GM19468 (cell line): ENCODE measurements around the gene MINDY3.

ENCODE experiments used
- ATAC-seq: cut with Tn5 transposase; IDR thresholded peaks from one replicate; pipeline ENCODE4 v1.9.1; 2021; ENCODE audit warnings: mild to moderate bottlenecking, moderate library complexity, moderate number of reproducible peaks; ENCODE audit not compliant: unreplicated experiment; ENCODE audit errors: extremely low read depth

MINDY3 gene

GRCh38 chr10:15813415-15813814 is 46.9 kb downstream of the MINDY3 start:
- ATAC-seq: no peak

DNA sequence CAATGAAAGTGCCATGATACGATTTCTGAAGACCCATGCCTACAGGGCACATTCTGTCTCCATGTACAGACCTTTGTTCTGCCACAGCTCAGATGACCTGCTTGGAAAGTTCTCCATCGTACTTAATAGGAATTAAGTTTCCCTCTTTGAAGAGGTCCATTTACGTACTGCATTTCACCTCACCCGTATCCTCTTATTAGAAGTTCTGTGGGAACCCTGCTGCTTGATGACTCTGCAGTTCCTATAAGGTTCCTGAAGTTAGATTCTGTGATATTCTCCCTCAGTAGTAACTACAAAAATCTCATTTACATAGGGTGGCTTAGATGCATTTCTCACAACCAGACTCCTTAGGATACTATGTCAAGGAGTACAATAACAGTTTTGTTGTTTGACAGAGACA is 50.9 kb downstream of the MINDY3 start:
- no peak for ATAC-seq

GRCh38 chr10:15808204-15808797 is 52.0 kb downstream of the MINDY3 start:
- ATAC-seq: no peak

GRCh38 chr10:15805395-15806058 is 54.8 kb downstream of the MINDY3 start:
- no peak for ATAC-seq

GRCh38 chr10:15804109-15804508 is 56.2 kb downstream of the MINDY3 start:
- no peak for ATAC-seq

DNA sequence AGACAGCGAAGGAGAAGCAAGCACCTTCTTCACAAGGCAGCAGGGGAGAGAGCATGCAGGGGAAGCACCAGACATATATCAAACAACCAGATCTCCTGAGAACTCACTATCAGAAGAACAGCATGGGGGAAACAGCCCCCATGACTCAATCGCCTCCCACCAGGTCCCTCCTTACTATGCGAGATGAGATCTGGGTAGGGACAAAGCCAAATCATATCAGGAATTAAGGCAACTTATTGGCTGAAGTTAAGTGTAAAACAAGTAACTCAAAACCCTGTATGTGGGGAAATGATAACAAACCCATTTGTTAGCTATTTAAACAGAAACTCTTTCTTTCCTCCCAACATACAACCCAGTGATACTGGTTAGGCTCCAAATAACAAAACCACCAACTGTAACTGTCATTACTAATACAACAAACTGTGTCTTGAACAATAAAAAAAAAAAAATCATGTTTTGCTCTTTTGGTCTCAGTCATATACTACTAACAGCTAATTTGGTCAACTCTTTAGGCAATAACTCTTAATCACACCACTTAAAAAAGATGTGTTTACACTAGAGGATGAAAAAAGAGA is 57.8 kb downstream of the MINDY3 start:
- ATAC-seq: no peak

DNA sequence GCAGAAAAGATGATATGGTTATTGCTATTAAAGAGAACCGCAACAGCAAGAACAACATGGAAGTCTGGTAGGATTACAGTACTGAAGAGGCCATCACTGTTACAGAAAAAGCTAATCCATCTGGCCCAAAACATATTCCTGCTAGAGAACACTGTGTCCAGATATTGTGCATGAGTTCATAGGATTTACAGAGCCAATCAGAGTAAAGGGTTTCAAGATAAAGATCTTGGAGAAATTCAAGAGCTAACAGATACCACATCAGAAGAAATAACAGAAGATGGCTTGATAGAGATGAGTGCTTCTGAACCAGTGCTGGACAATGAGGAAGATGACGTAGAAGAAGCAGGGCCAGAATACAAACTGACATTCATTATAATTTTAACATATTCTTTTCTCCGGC is 58.7 kb downstream of the MINDY3 start:
- no peak for ATAC-seq

DNA sequence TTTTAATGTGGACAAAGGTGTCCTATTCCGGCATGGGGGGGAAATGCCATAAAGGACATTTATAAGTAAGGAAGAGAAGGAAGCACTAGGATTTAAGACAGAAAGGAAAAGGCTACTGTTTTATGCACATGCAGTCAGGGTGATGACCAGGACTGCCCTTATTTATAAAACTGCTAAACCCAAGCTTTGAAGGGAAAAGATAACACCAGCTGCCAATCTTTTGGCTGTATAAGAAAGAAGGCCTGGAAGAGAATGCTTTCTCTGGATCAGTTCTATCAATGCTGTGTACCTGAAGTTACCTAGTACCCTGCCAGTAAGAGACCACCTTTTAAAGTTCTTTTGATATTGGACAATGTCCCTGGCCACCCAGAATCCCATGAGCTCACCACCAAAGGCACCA is 59.2 kb downstream of the MINDY3 start:
- no peak for ATAC-seq

GRCh38 chr10:15797346-15797745 is 63.0 kb downstream of the MINDY3 start:
- ATAC-seq: no peak

- no peak for ATAC-seq
Observed at GRCh38 chr10:15796762-15797161, 63.5 kb downstream of the MINDY3 start.

DNA sequence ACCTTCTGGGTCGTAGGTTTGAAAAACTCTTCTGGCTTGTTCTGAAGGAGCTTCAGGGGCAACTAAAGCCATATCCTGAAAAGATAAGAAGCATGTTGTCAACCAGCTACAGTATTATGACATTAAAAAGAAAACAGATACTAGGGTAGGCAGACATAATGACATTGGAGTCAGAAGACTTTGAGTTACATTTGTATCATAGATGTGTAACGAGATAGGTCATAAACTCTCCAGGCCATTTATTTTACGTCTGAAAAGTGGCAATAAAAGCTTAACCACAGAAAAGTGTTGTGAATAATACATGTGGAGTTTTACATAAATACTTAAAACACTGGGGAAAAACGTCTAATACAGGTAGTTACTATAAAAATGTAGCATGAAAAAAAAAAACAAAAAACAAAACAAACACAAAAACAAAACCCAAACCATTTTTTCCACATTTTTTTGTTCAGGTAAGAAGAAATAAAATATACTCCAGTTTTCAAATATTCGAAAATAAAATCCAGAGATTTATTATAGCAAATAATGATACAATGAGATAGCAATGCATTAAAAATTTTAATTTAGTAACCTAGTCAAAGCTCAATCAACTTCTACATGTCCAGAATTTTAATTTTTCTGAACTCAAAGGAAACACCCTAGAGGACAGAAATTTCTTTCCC is 64.1 kb downstream of the MINDY3 start:
- ATAC-seq: no peak

DNA sequence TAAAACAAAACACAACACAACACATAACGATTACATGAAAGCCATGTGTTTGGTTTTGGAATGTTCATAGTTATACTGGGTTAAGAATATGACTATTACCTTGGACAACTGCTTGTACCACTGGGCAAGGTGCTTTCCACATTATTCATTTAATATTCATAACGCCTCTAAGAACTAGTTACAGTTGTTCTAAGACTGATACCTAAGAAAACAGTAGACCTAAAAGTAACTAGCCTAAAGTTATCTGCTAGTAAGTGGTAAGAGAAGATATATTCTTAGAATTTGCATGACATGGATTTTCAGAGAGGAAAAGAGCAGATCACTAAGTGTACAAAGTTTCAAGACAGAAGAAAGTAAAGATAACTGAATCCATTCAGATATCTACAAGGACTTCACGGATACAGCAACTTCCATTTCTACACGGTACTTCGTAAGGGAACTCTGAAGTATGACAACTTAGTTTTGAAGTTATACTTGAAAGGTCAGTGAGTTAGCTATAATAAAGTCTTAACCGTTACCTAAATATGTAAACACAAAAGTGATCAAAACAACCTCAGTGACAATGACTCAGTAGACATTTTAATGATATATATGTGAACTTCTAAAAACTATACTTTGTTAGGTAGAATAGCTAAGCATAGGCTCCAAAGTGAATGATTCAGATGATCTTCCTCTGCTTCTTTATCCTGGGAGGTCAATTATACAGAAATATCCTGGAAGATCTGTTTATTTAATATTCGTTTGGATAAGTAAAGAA is 65.1 kb downstream of the MINDY3 start:
- no peak for ATAC-seq

DNA sequence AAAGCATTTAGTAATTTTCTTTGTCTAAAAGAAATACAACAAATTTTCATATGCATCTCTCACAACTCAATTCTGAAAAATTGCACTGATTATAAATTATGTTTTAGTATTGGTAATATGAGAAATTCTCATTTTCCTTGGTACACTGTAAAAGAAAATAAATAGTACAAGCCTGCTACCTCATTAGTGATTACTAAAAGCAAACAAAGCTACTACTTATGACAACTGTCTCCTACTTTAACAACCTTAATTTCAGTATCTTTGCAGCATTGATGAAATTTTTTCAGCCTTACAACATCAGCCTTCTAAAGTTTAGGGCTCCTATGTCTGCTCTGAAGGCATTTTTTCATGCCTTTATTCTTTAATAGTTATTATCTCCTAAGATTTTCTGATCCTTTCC is 65.7 kb downstream of the MINDY3 start:
- no peak for ATAC-seq

DNA sequence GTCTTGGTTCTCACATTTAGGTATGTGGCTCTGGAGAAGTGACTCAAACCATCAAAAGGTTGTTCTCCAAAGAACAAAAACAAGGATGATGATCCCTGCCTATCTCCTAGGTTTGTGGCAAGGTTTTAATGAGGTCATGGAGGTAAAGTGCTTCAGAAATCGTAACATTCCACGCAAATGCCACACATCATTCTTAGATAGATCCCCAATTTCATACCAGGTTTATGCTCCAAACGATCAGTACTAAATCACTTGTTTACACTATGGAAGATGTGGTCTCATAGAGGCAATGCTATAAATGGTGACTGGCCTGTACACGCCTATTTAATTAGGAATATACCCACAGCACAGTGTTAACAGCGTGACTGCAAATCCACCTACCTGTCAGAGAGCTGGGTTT is 66.6 kb downstream of the MINDY3 start:
- ATAC-seq: no peak

- no peak for ATAC-seq
Observed at GRCh38 chr10:15792777-15793176, 67.5 kb downstream of the MINDY3 start.

GRCh38 chr10:15791816-15792524 is 68.3 kb downstream of the MINDY3 start:
- no peak for ATAC-seq

DNA sequence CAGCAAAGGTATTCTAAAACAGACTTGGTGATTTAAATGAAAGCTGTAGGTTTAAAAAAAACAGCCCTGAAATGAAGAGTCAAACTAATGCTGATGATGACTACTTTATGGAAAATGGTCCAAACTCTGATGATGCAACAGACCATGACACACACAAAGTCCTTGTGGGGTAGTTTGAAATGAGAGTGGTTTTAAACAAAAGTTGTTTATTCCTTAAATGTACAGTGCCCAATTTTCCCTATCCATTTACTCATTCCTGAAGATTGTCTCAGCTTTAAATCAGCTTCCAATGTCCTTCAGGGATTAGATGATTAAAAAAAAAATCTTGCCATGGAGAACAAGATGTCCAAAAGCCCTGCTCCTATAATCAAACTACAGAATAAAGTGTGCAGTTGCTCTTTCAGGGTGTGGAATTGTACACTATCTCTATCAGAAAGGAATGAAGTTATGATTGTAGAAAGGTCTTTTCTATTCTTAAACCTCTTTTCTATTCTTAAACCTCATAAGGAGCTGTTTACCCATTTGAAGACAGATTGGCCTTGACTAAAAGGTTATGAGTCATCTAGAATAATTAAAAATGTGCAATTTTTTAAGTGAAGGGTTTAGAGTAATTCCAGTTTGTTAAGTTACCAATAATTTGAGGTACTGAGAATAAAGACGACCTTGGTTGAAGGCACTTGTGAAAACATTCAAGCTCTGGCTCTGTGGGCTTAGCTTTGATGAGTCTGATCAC is 70.3 kb downstream of the MINDY3 start:
- ATAC-seq: no peak

- peak; percentile 41 for ATAC-seq
Observed at GRCh38 chr10:15787426-15787825, 72.9 kb downstream of the MINDY3 start.

- no peak for ATAC-seq
Observed at GRCh38 chr10:15784662-15785300, 75.5 kb downstream of the MINDY3 start.
